Body of pancreas (tissue), 4 donors: ENCODE data around the gene TMEM242.

Source experiments
- POLR2A ChIP-seq, 3 donors: fragments of 450-650 bp; IDR thresholded peaks; one replicate each; pipeline ENCODE4 v1.6.1; 2016; ENCODE audit warnings: antibody characterized with exemption in 3 of 3, mild to moderate bottlenecking in 2 of 3
- TF ChIP-seq, protein P1 (sequence below), 7 experiments: fragments of 450-650 bp in 4 of 7; fragments of 200-600 bp in 3 of 7; sonication (generic) in 3 of 7; IDR thresholded peaks; one replicate each; pipeline ENCODE4 v1.5.1; 2016 to 2019; ENCODE audit warnings: antibody characterized with exemption in 7 of 7

DNA sequence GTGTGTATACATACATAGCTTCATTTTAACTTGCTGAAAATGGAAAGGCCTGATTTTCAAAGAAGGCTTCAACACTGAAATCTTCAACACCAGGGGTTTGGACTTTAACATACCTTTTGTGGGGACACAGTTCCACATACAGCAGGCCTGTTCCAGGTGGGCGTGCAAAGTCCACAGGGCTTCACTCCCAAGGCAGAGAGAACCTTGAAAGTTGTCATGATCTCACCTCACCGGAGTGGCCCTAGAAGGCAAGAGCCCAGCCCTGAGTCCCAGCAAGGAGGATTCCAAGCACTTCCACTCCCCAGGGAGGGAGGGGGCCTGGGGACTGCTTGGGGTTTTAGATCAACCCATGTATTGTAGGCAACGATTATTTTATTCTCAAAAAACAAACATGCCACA lies 47.2 kb downstream of the TMEM242 start:
- TF ChIP-seq, protein P1, sequence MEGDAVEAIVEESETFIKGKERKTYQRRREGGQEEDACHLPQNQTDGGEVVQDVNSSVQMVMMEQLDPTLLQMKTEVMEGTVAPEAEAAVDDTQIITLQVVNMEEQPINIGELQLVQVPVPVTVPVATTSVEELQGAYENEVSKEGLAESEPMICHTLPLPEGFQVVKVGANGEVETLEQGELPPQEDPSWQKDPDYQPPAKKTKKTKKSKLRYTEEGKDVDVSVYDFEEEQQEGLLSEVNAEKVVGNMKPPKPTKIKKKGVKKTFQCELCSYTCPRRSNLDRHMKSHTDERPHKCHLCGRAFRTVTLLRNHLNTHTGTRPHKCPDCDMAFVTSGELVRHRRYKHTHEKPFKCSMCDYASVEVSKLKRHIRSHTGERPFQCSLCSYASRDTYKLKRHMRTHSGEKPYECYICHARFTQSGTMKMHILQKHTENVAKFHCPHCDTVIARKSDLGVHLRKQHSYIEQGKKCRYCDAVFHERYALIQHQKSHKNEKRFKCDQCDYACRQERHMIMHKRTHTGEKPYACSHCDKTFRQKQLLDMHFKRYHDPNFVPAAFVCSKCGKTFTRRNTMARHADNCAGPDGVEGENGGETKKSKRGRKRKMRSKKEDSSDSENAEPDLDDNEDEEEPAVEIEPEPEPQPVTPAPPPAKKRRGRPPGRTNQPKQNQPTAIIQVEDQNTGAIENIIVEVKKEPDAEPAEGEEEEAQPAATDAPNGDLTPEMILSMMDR (IDR thresholded peaks at IDR 0.05), result no peak
- TF ChIP-seq POLR2A (IDR thresholded peaks at IDR 0.05), result no peak
